Measurements from ENCODE around the gene LECT2. TPM values are rescaled to one million over a fixed set of nuclear protein-coding genes. Genes with fewer than 3 reads are reported as not detected.

Gene LECT2
- total and polyA plus RNA-seq, 4 experiments from 2014 or later: not detected

DNA sequence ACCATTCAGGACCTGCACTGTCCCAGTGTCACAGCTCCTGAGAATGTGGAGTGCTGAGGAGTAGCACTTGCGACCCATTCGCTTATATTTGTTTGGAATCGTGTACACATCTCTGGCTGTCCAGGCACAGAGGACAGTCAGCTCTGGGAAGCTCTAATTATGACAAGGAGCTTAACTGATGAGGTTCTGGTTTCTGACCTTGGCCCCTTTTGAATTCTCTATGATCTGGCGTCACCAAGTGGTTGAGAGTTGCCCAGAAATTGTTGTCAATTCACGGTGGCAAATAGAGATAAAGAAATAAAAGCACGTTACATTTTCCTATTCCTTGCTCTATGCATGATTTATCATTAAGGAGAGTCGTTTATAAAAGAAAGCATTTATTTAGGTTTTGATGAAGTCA, 34.9 kb upstream of the LECT2 start:
- Mint-ChIP-seq H3K36me3 (no peaks in the 10 kb centered on the region), H3K9me3 (peaks cover 0 to under 1% (median 0%) of the 10 kb centered on the region in 8 donors), H3K27me3 (peaks cover 2 to 6% of the 10 kb centered on the region in 2 donors), H3K4me3 (no peak overlapping the region), H3K4me1 (no peaks in the 10 kb centered on the region), H3K27ac (no peak overlapping the region)
- intact Hi-C loops (cut with micrococcal nuclease): no loop called here
- H3K9me3 ChIP-seq (ENCODE audit: control insufficient read depth in 1 of 2, low read length in 2 of 2): no peaks in the 10 kb centered on the region
- ChIA-PET POLR2A (ENCODE audit: partially characterized antibody) (no interaction called here), CTCF (ENCODE audit: partially characterized antibody) (interaction anchor here (1.1 kb wide), 1 partner anchor 12 kb away, joined by 5 read pairs; no protein-coding TSS in a partner anchor)
- no peaks in the 10 kb centered on the region for H3K4me1 ChIP-seq (ENCODE audit: insufficient read depth, low read length)
- no peaks in the 10 kb centered on the region for H3K36me3 ChIP-seq (ENCODE audit: insufficient read depth, low read length)
- no peak for DNase-seq
- H3K4me3 ChIP-seq (ENCODE audit: low read length in 2 of 2): no peak overlapping the region
- H3K27me3 ChIP-seq (ENCODE audit: insufficient read depth, low read length): no peaks in the 10 kb centered on the region
- no peak overlapping the region for H3K27ac ChIP-seq (ENCODE audit: low read depth, low read length)

DNA sequence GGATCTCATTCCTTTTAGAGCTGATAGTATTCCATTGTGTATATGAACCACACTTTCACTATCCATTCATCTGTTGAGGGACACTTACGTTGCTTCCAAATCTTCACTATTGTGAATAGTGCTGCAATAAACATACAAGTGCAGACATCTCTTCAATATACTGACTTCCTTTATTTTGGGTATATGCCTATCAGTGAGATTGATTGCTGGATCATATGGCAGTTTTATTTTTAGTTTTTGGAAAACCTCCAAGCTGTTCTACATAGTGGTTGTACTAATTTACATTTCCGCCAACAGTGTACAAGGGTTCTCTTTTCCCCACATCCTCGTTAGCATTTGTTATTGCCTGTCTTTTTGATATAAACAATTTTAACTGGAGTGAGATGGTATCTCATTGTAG, 33.8 kb upstream of the LECT2 start:
- H3K4me3 Mint-ChIP-seq: no peak overlapping the region
- ChIA-PET CTCF (ENCODE audit: partially characterized antibody) (interaction anchor here (2.0 kb wide), 1 partner anchor 11 kb away, joined by 12 read pairs; no protein-coding TSS in a partner anchor), POLR2A (ENCODE audit: partially characterized antibody) (no interaction called here)
- H3K9me3 Mint-ChIP-seq: no peaks in the 10 kb centered on the region
- no peaks in the 10 kb centered on the region for H3K9me3 ChIP-seq (ENCODE audit: control insufficient read depth in 1 of 2, low read length in 2 of 2)
- DNase-seq: no peak
- no peaks in the 10 kb centered on the region for H3K36me3 Mint-ChIP-seq
- no peaks in the 10 kb centered on the region for H3K4me1 Mint-ChIP-seq
- intact Hi-C loops (cut with micrococcal nuclease): no loop called here
- H3K27ac Mint-ChIP-seq: no peak overlapping the region
- H3K27me3 ChIP-seq (ENCODE audit: insufficient read depth, low read length): no peaks in the 10 kb centered on the region
- H3K27me3 Mint-ChIP-seq: peaks cover 2 to 6% of the 10 kb centered on the region in 2 donors
- H3K27ac ChIP-seq (ENCODE audit: low read depth, low read length): no peak overlapping the region
- no peaks in the 10 kb centered on the region for H3K4me1 ChIP-seq (ENCODE audit: insufficient read depth, low read length)
- no peak overlapping the region for H3K4me3 ChIP-seq (ENCODE audit: low read length in 2 of 2)
- H3K36me3 ChIP-seq (ENCODE audit: insufficient read depth, low read length): no peaks in the 10 kb centered on the region

DNA sequence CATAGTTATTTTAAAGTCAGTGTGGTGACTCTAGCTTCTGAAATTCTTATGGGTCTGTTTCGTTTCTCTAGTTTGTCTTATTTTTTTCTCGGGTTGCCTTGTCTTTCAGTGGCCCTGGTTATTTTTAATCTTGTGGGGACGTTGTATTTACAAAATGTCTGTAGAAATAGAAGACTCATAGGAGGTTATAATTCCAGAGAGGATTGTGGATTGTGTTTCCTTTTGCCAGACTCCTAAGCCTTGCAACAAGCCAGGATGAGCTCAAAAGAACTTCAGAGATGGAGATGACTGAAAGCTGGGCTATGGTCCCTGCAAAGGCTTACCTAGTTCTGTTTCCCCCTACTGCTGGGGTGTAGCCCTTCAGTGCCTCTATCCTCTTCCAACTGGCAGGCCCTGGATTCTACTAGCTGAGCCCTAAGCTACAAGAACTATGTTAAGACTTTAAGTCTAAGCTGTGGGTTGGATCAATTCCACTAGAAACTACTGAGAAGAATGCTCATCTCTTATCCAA, 32.2 kb upstream of the LECT2 start:
- no peak overlapping the region for H3K27ac ChIP-seq (ENCODE audit: low read depth, low read length)
- Mint-ChIP-seq H3K27me3 (peaks cover 2 to 6% of the 10 kb centered on the region in 2 donors), H3K27ac (no peak overlapping the region), H3K4me3 (no peak overlapping the region), H3K4me1 (no peaks in the 10 kb centered on the region), H3K36me3 (no peaks in the 10 kb centered on the region), H3K9me3 (peaks cover 0 to 4% (median 1%) of the 10 kb centered on the region in 8 donors)
- H3K27me3 ChIP-seq (ENCODE audit: insufficient read depth, low read length): no peaks in the 10 kb centered on the region
- ChIA-PET CTCF (ENCODE audit: partially characterized antibody) (interaction anchor here (1.2 to 2.0 kb wide), 2 partner anchors 9 to 25 kb away, joined by 3 to 12 read pairs; no protein-coding TSS in a partner anchor), POLR2A (ENCODE audit: partially characterized antibody) (no interaction called here)
- intact Hi-C loops (cut with micrococcal nuclease): no loop called here
- H3K36me3 ChIP-seq (ENCODE audit: insufficient read depth, low read length): no peaks in the 10 kb centered on the region
- no peak for DNase-seq
- no peak overlapping the region for H3K4me3 ChIP-seq (ENCODE audit: low read length in 2 of 2)
- H3K9me3 ChIP-seq (ENCODE audit: control insufficient read depth in 1 of 2, low read length in 2 of 2): no peaks in the 10 kb centered on the region
- H3K4me1 ChIP-seq (ENCODE audit: insufficient read depth, low read length): no peaks in the 10 kb centered on the region

DNA sequence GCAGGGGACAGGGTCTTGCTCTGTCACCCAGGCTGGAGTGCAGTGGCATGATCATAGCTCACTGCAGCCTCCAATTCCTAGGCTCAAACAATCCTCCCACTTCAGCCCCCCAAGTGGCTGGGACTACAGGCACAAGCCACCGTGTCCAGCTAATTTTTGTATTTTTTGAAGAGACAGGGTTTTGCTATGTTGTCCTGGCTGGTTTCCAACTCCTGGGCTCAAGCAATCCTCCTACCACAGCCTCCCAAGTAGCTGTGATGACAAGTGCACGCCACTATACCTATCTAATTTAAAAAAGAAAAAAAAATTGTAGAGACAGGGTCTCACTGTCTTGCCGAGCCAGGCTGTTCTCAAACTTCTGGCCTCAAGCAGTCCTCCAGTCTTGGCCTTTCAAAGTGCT, 31.6 kb upstream of the LECT2 start:
- Histone ChIP-seq H3K36me3 (ENCODE audit: insufficient read depth, low read length) (no peaks in the 10 kb centered on the region), H3K9me3 (ENCODE audit: control insufficient read depth in 1 of 2, low read length in 2 of 2) (no peaks in the 10 kb centered on the region), H3K4me1 (ENCODE audit: insufficient read depth, low read length) (no peaks in the 10 kb centered on the region), H3K4me3 (ENCODE audit: low read length in 2 of 2) (no peak overlapping the region), H3K27me3 (ENCODE audit: insufficient read depth, low read length) (no peaks in the 10 kb centered on the region), H3K27ac (ENCODE audit: low read depth, low read length) (no peak overlapping the region)
- no peak for DNase-seq
- H3K27ac Mint-ChIP-seq: no peak overlapping the region
- H3K27me3 Mint-ChIP-seq: peaks cover 2 to 6% of the 10 kb centered on the region in 2 donors
- intact Hi-C loops (cut with micrococcal nuclease): no loop called here
- H3K4me1 Mint-ChIP-seq: no peaks in the 10 kb centered on the region
- ChIA-PET CTCF (ENCODE audit: partially characterized antibody) (interaction anchor here (2.0 kb wide), 1 partner anchor 9 kb away, joined by 12 read pairs; no protein-coding TSS in a partner anchor), POLR2A (ENCODE audit: partially characterized antibody) (no interaction called here)
- no peaks in the 10 kb centered on the region for H3K36me3 Mint-ChIP-seq
- H3K4me3 Mint-ChIP-seq: no peak overlapping the region
- H3K9me3 Mint-ChIP-seq: peaks cover 0 to 4% (median 1%) of the 10 kb centered on the region in 8 donors

DNA sequence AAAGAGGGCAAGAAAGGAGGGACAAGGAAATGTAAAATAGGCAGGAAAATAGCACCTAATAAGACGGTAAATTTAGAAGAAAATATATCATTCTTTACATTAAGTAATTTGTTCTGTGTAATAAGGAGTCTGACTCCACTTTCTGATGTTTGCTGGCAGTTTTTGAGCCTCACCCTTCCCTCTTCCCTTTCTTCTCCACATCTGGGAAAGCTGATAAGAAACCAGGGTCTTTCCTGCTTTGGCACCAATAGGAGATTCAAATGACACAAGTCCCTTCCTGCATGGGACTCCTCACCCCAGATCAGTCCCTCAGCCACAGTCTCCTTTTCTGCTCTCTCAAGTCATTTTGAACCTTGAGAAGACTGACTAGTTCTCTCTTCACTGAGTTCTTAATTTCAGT, 31.2 kb upstream of the LECT2 start:
- Histone ChIP-seq H3K4me3 (ENCODE audit: low read length in 2 of 2) (no peak overlapping the region), H3K36me3 (ENCODE audit: insufficient read depth, low read length) (no peaks in the 10 kb centered on the region), H3K27ac (ENCODE audit: low read depth, low read length) (no peak overlapping the region), H3K27me3 (ENCODE audit: insufficient read depth, low read length) (no peaks in the 10 kb centered on the region), H3K9me3 (ENCODE audit: control insufficient read depth in 1 of 2, low read length in 2 of 2) (no peaks in the 10 kb centered on the region), H3K4me1 (ENCODE audit: insufficient read depth, low read length) (no peaks in the 10 kb centered on the region)
- POLR2A ChIA-PET (ENCODE audit: partially characterized antibody): no interaction called here
- CTCF ChIA-PET (ENCODE audit: partially characterized antibody): no interaction called here
- H3K4me3 Mint-ChIP-seq: no peak overlapping the region
- peaks cover 2 to 6% of the 10 kb centered on the region in 2 donors for H3K27me3 Mint-ChIP-seq
- H3K27ac Mint-ChIP-seq: no peak overlapping the region
- H3K36me3 Mint-ChIP-seq: no peaks in the 10 kb centered on the region
- intact Hi-C loops (cut with micrococcal nuclease): no loop called here
- DNase-seq: no peak
- H3K4me1 Mint-ChIP-seq: no peaks in the 10 kb centered on the region
- peaks cover 0 to 4% (median 1%) of the 10 kb centered on the region in 8 donors for H3K9me3 Mint-ChIP-seq

DNA sequence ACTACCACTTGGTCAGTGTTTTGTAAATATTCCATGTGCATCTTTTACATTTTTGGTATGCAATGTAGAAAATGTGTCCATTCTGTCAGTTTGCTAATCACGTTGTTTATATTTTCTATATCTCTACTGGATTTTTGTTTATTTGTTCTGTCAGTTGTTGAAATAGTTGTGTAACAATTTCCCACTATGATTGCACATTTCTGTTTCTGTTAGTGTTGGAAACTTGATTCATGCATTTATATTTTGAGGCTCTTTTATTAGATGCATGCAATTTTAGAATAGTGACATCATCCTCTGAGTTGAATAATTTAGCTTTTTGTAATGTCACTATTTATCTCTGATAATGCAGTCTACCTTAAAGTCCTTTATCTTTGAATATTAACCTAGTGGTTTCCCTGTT, 25.8 kb upstream of the LECT2 start:
- Histone ChIP-seq H3K27ac (ENCODE audit: low read depth, low read length) (no peak overlapping the region), H3K9me3 (ENCODE audit: control insufficient read depth in 1 of 2, low read length in 2 of 2) (no peaks in the 10 kb centered on the region), H3K4me3 (ENCODE audit: low read length in 2 of 2) (no peak overlapping the region), H3K4me1 (ENCODE audit: insufficient read depth, low read length) (no peaks in the 10 kb centered on the region), H3K27me3 (ENCODE audit: insufficient read depth, low read length) (no peaks in the 10 kb centered on the region), H3K36me3 (ENCODE audit: insufficient read depth, low read length) (no peaks in the 10 kb centered on the region)
- no peaks in the 10 kb centered on the region for H3K4me1 Mint-ChIP-seq
- intact Hi-C loops (cut with micrococcal nuclease): no loop called here
- ChIA-PET POLR2A (ENCODE audit: partially characterized antibody) (no interaction called here), CTCF (ENCODE audit: partially characterized antibody) (interaction anchor here (1.0 to 1.6 kb wide), 4 partner anchors 96 to 102 kb away, joined by 3 to 5 read pairs (median 3); no protein-coding TSS in a partner anchor)
- no peaks in the 10 kb centered on the region for H3K36me3 Mint-ChIP-seq
- H3K27ac Mint-ChIP-seq: no peak overlapping the region
- peaks cover 10 to 12% of the 10 kb centered on the region in 2 donors for H3K27me3 Mint-ChIP-seq
- no peak for DNase-seq
- no peak overlapping the region for H3K4me3 Mint-ChIP-seq
- H3K9me3 Mint-ChIP-seq: peaks cover 0 to 4% (median 2%) of the 10 kb centered on the region in 8 donors

DNA sequence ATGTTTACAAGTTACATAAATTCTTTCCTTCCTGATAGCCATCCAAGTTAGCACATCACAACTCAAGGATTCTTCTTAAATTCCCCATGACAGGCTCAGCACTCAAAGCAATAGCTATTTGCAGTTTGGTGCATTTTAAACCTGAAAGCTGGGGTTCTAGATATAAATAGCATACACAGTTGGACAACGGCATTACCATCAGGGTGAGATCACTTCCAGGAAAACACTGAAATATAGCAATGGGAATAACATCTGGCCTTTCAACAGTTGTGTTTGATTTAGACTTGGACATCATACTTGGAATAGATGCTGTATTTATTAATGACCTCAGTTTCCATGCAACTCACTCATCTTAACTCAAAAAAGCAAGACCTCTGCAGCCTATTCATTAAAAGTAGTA, 24.7 kb upstream of the LECT2 start:
- ChIA-PET POLR2A (ENCODE audit: partially characterized antibody) (no interaction called here), CTCF (ENCODE audit: partially characterized antibody) (interaction anchor here (1.1 to 1.6 kb wide), 3 partner anchors 101 to 108 kb away, joined by 3 to 5 read pairs (median 3); no protein-coding TSS in a partner anchor)
- H3K36me3 Mint-ChIP-seq: no peaks in the 10 kb centered on the region
- Histone ChIP-seq H3K4me1 (ENCODE audit: insufficient read depth, low read length) (no peaks in the 10 kb centered on the region), H3K36me3 (ENCODE audit: insufficient read depth, low read length) (no peaks in the 10 kb centered on the region), H3K9me3 (ENCODE audit: control insufficient read depth in 1 of 2, low read length in 2 of 2) (no peaks in the 10 kb centered on the region), H3K27ac (ENCODE audit: low read depth, low read length) (no peak overlapping the region), H3K4me3 (ENCODE audit: low read length in 2 of 2) (no peak overlapping the region), H3K27me3 (ENCODE audit: insufficient read depth, low read length) (no peaks in the 10 kb centered on the region)
- intact Hi-C loops (cut with micrococcal nuclease): no loop called here
- H3K9me3 Mint-ChIP-seq: peaks cover 0 to 4% (median 2%) of the 10 kb centered on the region in 8 donors
- peaks cover 10 to 18% of the 10 kb centered on the region in 2 donors for H3K27me3 Mint-ChIP-seq
- no peaks in the 10 kb centered on the region for H3K4me1 Mint-ChIP-seq
- no peak overlapping the region for H3K4me3 Mint-ChIP-seq
- no peak overlapping the region for H3K27ac Mint-ChIP-seq
- DNase-seq: no peak

Measured in CD4-positive, alpha-beta memory T cell (primary cell).